Type B pancreatic cell (in vitro differentiated cells): ENCODE data around the gene NEUROD2. TPM values are rescaled to one million over a fixed set of nuclear protein-coding genes. Genes with fewer than 3 reads are reported as not detected.

Source experiments
- DNase-seq: peaks from one replicate; pipeline ENCODE4 v3.0.0; 2021; ENCODE audit warnings: mixed read lengths; ENCODE audit not compliant: unreplicated experiment; ENCODE audit errors: extremely low spot score
- H3K27ac Mint-ChIP-seq: 2 replicates; pipeline ENCODE4 v1.8.0; 2021; ENCODE audit warnings: mild to moderate bottlenecking, mixed read lengths
- H3K27me3 Mint-ChIP-seq: 2 replicates; pipeline ENCODE4 v1.8.0; 2021; ENCODE audit warnings: mixed read lengths
- H3K36me3 Mint-ChIP-seq: 2 replicates; pipeline ENCODE4 v1.8.0; 2021; ENCODE audit warnings: mixed read lengths
- H3K4me1 Mint-ChIP-seq: one replicate; pipeline ENCODE4 v1.8.0; 2021; ENCODE audit warnings: mixed read lengths; ENCODE audit not compliant: unreplicated experiment
- H3K4me3 Mint-ChIP-seq: 2 replicates; pipeline ENCODE4 v1.8.0; 2021; ENCODE audit warnings: mild to moderate bottlenecking, mixed read lengths
- H3K9me3 Mint-ChIP-seq: 2 replicates; pipeline ENCODE4 v1.8.0; 2021; ENCODE audit warnings: mixed read lengths
- total RNA-seq: library from RNA; stranded (reverse); gene quantifications from 2 replicates; pipeline ENCODE4 v1.2.1, GENCODE V29; 2021; ENCODE audit warnings: low replicate concordance
- TF ChIP-seq, protein P1 (sequence below): fragments of 200-600 bp; sonication (generic); conservative IDR thresholded peaks from 2 replicates; pipeline ENCODE4 v1.5.0; 2021; ENCODE audit warnings: antibody characterized with exemption, mild to moderate bottlenecking

The NEUROD2 gene
- total RNA-seq, 1 donor from 2014 or later: not detected

- no peak for DNase-seq
- peaks cover 99% of the 10 kb centered on the region for H3K27me3 Mint-ChIP-seq
- H3K4me3 Mint-ChIP-seq: no peak overlapping the region
- no peak overlapping the region for H3K27ac Mint-ChIP-seq
- H3K36me3 Mint-ChIP-seq: peaks cover 4% of the 10 kb centered on the region
- TF ChIP-seq, protein P1, sequence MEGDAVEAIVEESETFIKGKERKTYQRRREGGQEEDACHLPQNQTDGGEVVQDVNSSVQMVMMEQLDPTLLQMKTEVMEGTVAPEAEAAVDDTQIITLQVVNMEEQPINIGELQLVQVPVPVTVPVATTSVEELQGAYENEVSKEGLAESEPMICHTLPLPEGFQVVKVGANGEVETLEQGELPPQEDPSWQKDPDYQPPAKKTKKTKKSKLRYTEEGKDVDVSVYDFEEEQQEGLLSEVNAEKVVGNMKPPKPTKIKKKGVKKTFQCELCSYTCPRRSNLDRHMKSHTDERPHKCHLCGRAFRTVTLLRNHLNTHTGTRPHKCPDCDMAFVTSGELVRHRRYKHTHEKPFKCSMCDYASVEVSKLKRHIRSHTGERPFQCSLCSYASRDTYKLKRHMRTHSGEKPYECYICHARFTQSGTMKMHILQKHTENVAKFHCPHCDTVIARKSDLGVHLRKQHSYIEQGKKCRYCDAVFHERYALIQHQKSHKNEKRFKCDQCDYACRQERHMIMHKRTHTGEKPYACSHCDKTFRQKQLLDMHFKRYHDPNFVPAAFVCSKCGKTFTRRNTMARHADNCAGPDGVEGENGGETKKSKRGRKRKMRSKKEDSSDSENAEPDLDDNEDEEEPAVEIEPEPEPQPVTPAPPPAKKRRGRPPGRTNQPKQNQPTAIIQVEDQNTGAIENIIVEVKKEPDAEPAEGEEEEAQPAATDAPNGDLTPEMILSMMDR: no peak
- H3K4me1 Mint-ChIP-seq: no peaks in the 10 kb centered on the region
- H3K9me3 Mint-ChIP-seq: no peaks in the 10 kb centered on the region
These were observed 9.1 kb downstream of the NEUROD2 start for GRCh38 chr17:39598630-39599003.

DNA sequence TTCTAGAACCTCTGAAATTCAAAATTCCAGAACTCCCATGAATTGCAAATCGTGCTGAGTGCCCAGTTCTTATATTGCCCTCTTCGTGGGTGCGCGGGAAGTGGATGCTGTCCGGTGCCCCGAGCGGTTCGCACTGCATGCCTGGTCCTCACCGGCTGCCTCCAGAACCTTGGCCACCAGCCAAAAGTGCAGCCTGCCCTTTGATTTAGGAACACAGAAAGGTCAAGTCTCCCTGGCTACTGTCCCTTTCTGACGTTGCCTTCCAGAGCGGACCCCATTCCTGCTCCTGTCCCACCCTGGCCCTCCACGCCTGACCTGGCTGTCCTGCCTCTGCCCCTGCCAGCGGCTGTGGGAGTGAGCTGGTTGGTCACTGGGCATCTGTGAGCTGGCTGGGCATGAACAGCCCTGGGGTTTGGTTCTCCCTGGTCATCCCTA, 9.7 kb downstream of the NEUROD2 start:
- Mint-ChIP-seq H3K4me3 (no peak overlapping the region), H3K27ac (no peak overlapping the region), H3K36me3 (peaks cover under 1% of the 10 kb centered on the region), H3K9me3 (no peaks in the 10 kb centered on the region), H3K27me3 (peaks cover 99% of the 10 kb centered on the region), H3K4me1 (no peaks in the 10 kb centered on the region)
- TF ChIP-seq, protein P1: no peak
- no peak for DNase-seq

- Mint-ChIP-seq H3K9me3 (peaks cover 1% of the 10 kb centered on the region), H3K4me1 (no peaks in the 10 kb centered on the region), H3K27me3 (peaks cover 96% of the 10 kb centered on the region), H3K27ac (no peak overlapping the region), H3K36me3 (no peaks in the 10 kb centered on the region), H3K4me3 (no peak overlapping the region)
- no peak for DNase-seq
- TF ChIP-seq, protein P1: no peak
These were observed 10.2 kb downstream of the NEUROD2 start for GRCh38 chr17:39597372-39598046.

GRCh38 chr17:39596543-39597267, 11.0 kb downstream of the NEUROD2 start:
- no peak for DNase-seq
- Mint-ChIP-seq H3K4me1 (no peaks in the 10 kb centered on the region), H3K9me3 (peaks cover 5% of the 10 kb centered on the region), H3K27me3 (peaks cover 96% of the 10 kb centered on the region), H3K36me3 (no peaks in the 10 kb centered on the region), H3K4me3 (no peak overlapping the region), H3K27ac (no peak overlapping the region)
- TF ChIP-seq, protein P1: no peak

DNA sequence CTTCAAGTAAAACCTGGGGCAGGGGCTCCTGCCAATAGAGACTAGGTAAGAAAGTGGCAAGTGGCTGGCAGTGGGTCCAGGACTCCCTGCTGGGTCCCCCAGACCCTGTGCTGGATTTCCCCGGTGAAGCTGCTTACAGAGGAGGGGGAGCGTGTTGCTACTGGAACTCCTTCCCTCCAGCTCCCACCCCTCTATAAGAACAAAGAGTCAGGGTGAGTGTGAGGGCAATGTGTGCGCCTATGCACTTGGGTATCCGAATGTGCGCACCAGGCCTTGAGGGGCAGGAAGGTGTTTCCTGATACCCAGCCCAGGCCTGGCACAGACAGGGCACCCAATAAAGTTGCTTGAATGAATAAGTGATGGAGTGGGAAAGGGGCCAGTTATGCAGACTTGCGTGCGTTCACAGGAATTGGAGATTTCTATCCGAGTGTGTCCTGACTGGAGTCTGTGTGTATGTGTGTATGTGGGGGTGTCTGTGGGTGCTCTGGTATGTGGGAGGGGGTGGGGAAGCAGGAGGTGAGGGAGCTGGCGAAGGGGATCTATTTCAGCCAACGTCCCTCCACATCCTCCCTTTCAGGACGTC, 11.7 kb downstream of the NEUROD2 start:
- Mint-ChIP-seq H3K27me3 (peaks cover 96% of the 10 kb centered on the region), H3K4me3 (no peak overlapping the region), H3K4me1 (no peaks in the 10 kb centered on the region), H3K27ac (no peak overlapping the region), H3K36me3 (no peaks in the 10 kb centered on the region), H3K9me3 (peaks cover 5% of the 10 kb centered on the region)
- TF ChIP-seq, protein P1: no peak
- no peak for DNase-seq
